ENCODE results near the gene CCDC83.

The CCDC83 gene

GRCh38 chr11:85898456-85898855, 43.3 kb downstream of the CCDC83 start:
- TF ChIP-seq BACH2 (CRISPR knock-in tag; IDR thresholded peaks at IDR 0.05; ENCODE audit: borderline replicate concordance) (no peak), ZC3H10 (CRISPR knock-in tag; IDR thresholded peaks at IDR 0.05) (no peak), POU6F1 (CRISPR knock-in tag; IDR thresholded peaks at IDR 0.05; ENCODE audit: borderline replicate concordance, low read depth) (no peak), SNAI2 (CRISPR knock-in tag; IDR thresholded peaks at IDR 0.05) (no peak), ZFP3 (CRISPR knock-in tag; IDR thresholded peaks at IDR 0.05) (no peak), ZFP30 (CRISPR knock-in tag; IDR thresholded peaks at IDR 0.05) (no peak), GLIS3 (CRISPR knock-in tag; IDR thresholded peaks at IDR 0.05) (no peak), OSR1 (CRISPR knock-in tag; IDR thresholded peaks at IDR 0.05) (no peak), ZNF70 (CRISPR knock-in tag; IDR thresholded peaks at IDR 0.05) (no peak), CREB5 (CRISPR knock-in tag; IDR thresholded peaks at IDR 0.05; ENCODE audit: low read depth) (no peak), TCF4 (CRISPR knock-in tag; IDR thresholded peaks at IDR 0.05; ENCODE audit: borderline replicate concordance) (no peak), CSDC2 (CRISPR knock-in tag; IDR thresholded peaks at IDR 0.05) (no peak), ISL1 (CRISPR knock-in tag; IDR thresholded peaks at IDR 0.05) (no peak), ZNF565 (CRISPR knock-in tag; conservative IDR thresholded peaks at IDR 0.05; ENCODE audit: low read depth) (no peak), TOX (CRISPR knock-in tag; IDR thresholded peaks at IDR 0.05; ENCODE audit: borderline replicate concordance) (no peak), PPARA (CRISPR knock-in tag; IDR thresholded peaks at IDR 0.05; ENCODE audit: borderline replicate concordance) (no peak)
- TF ChIP-seq, protein P1, sequence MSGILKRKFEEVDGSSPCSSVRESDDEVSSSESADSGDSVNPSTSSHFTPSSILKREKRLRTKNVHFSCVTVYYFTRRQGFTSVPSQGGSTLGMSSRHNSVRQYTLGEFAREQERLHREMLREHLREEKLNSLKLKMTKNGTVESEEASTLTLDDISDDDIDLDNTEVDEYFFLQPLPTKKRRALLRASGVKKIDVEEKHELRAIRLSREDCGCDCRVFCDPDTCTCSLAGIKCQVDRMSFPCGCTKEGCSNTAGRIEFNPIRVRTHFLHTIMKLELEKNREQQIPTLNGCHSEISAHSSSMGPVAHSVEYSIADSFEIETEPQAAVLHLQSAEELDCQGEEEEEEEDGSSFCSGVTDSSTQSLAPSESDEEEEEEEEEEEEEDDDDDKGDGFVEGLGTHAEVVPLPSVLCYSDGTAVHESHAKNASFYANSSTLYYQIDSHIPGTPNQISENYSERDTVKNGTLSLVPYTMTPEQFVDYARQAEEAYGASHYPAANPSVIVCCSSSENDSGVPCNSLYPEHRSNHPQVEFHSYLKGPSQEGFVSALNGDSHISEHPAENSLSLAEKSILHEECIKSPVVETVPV (CRISPR knock-in tag; IDR thresholded peaks at IDR 0.05): no peak
- TF ChIP-seq, protein P2, sequence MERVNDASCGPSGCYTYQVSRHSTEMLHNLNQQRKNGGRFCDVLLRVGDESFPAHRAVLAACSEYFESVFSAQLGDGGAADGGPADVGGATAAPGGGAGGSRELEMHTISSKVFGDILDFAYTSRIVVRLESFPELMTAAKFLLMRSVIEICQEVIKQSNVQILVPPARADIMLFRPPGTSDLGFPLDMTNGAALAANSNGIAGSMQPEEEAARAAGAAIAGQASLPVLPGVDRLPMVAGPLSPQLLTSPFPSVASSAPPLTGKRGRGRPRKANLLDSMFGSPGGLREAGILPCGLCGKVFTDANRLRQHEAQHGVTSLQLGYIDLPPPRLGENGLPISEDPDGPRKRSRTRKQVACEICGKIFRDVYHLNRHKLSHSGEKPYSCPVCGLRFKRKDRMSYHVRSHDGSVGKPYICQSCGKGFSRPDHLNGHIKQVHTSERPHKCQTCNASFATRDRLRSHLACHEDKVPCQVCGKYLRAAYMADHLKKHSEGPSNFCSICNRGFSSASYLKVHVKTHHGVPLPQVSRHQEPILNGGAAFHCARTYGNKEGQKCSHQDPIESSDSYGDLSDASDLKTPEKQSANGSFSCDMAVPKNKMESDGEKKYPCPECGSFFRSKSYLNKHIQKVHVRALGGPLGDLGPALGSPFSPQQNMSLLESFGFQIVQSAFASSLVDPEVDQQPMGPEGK (CRISPR knock-in tag; IDR thresholded peaks at IDR 0.05; ENCODE audit: borderline replicate concordance): no peak
- TF ChIP-seq, protein P3, sequence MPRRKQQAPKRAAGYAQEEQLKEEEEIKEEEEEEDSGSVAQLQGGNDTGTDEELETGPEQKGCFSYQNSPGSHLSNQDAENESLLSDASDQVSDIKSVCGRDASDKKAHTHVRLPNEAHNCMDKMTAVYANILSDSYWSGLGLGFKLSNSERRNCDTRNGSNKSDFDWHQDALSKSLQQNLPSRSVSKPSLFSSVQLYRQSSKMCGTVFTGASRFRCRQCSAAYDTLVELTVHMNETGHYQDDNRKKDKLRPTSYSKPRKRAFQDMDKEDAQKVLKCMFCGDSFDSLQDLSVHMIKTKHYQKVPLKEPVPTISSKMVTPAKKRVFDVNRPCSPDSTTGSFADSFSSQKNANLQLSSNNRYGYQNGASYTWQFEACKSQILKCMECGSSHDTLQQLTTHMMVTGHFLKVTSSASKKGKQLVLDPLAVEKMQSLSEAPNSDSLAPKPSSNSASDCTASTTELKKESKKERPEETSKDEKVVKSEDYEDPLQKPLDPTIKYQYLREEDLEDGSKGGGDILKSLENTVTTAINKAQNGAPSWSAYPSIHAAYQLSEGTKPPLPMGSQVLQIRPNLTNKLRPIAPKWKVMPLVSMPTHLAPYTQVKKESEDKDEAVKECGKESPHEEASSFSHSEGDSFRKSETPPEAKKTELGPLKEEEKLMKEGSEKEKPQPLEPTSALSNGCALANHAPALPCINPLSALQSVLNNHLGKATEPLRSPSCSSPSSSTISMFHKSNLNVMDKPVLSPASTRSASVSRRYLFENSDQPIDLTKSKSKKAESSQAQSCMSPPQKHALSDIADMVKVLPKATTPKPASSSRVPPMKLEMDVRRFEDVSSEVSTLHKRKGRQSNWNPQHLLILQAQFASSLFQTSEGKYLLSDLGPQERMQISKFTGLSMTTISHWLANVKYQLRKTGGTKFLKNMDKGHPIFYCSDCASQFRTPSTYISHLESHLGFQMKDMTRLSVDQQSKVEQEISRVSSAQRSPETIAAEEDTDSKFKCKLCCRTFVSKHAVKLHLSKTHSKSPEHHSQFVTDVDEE (CRISPR knock-in tag; IDR thresholded peaks at IDR 0.05): no peak
- ATAC-seq: no peak

GRCh38 chr11:85902353-85902752, 47.2 kb downstream of the CCDC83 start:
- ATAC-seq: no peak
- TF ChIP-seq ZNF70 (CRISPR knock-in tag; IDR thresholded peaks at IDR 0.05) (no peak), BACH2 (CRISPR knock-in tag; IDR thresholded peaks at IDR 0.05; ENCODE audit: borderline replicate concordance) (no peak), ZNF8 (CRISPR knock-in tag; IDR thresholded peaks at IDR 0.05) (no peak)

DNA sequence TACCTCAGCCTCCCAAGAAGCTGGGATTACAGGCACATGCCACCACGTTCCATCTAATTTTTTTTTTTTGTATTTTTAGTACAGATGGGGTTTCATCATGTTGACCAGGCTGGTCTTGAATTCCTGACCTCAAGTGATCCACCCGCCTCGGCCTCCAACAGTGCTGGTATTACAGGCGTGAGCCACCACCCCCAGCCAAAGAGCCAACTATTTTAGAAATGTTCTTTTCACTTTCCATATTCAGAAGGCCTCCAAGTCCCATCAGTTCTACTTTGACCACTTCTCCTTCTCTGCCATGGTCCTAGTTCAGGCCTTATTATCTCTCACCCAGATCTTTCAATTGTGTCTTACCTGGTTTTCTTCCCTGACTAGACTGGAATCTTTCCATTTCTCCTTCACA, 48.2 kb downstream of the CCDC83 start:
- TF ChIP-seq BACH2 (CRISPR knock-in tag; IDR thresholded peaks at IDR 0.05; ENCODE audit: borderline replicate concordance) (no peak), TOX (CRISPR knock-in tag; IDR thresholded peaks at IDR 0.05; ENCODE audit: borderline replicate concordance) (no peak), ARNTL (CRISPR knock-in tag; IDR thresholded peaks at IDR 0.05; ENCODE audit: borderline replicate concordance, low read depth) (no peak)

More for the DNA sequence above, 48.2 kb downstream of the CCDC83 start:
- no peak for ATAC-seq

All from SK-N-SH treated with all-trans-retinoic acid at 6 μM for 48 hours (cell line).